ENCODE results near the gene BCL2.

Gene BCL2

DNA sequence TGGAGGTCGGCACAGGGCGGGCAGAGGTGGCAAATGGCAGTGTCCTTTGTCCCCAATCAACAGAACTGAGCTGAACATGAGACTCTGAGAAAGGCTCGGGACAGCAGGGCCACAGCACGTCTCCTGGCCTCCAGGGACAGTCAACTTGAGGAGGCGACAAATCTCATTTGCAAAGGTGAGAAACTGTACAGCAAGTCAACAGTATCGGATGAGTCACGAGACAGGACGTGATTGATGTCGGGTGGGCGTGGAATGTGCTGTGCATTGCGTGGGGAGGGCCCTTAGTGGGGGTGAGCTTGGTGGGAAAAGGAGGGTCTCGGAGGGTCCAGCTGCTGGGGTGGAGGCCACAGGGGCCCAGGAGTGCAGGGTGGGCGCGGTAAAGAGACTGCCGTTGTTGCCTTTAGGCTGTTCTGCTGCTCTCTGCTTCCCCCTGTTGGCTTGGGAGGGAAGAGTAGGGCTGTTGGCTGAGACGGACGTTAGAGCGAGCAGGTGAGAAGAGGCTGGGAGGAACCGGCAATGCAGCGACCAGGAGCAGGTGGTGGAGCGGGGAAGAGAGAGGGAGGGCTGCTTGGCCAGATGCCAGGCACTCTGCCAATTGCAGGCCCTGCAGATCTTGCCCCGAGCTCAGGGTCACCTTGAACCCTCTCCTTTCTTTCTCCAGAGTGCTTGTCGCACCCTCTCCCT, 164.3 kb downstream of the BCL2 start:
- peak; percentile 74 for DNase-seq (ENCODE audit: low read depth)

DNA sequence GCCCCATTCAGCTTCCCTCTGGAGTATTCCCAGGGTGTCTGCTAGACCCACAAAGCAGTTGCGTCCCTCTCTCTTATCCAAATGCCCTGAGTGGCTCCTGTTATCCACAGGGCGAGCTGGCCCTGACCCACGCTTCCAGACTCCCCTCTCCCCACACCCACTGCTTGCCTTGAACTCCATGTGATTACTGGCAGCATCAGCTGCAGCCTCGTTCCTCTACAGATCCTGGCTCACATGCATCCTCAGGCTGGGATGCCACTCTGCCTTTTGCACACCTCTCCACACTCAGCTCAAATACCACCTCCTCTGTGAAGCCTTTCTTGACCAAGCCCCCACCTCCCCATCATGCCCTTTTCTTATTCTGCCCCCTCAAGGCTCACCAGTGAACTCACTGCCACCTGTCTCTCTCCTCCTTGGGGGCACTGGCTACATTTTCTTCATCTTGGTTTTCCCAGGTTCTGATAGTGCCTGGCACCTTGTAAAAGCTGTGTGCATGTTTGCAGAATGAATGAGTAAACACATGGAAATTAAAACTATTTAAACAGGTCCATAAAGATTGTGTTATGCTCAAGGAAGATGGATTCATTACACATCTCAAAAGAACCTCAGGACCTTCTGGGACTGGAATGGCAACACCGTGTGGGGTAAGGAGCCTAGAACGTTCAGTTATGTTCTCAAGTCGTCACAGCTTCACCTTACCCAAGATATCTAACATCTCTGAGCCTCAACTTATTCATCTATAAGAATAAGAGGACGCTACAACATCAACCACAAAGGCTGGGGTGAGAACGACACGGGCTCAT, 165.0 kb downstream of the BCL2 start:
- DNase-seq (ENCODE audit: low read depth), result no peak

DNA sequence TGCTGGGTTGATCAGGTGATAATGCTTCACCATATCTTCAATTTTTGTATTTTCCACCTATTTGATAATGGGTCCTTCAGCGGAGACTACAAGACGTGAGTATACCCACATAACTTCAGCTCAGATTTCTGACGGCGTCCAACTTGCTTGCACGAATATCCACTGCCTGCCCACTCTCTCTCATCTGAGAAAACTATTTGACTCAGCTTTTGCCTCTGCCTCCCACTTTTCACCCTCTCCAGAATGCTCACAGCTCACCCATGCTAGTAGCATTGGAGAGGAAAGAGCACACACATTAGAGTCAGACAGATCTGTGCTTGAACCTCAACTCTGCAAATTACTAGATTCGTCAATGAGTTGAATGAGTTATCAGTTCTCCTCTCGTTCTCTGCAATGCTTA, 166.8 kb downstream of the BCL2 start:
- DNase-seq (ENCODE audit: low read depth), result no peak

DNA sequence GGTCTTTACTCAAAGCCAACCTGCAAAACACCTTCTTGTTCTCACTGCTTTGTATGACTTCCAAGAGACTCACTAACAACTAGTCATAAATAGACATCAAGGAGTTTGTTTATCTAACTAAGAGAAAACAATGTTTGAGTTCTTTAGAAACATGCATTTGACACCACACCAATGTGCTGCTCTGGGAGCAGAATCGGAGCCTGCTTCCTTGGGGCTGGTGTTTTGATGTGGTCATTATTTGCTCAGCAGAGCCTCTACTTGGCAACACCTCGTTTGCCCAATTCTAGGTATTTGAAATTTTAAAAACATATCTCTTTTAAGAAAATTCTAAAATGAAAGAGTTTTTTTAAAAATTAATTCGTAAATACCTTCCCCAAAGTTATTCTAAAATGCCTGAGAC, 167.5 kb downstream of the BCL2 start:
- DNase-seq (ENCODE audit: low read depth), result no peak

DNA sequence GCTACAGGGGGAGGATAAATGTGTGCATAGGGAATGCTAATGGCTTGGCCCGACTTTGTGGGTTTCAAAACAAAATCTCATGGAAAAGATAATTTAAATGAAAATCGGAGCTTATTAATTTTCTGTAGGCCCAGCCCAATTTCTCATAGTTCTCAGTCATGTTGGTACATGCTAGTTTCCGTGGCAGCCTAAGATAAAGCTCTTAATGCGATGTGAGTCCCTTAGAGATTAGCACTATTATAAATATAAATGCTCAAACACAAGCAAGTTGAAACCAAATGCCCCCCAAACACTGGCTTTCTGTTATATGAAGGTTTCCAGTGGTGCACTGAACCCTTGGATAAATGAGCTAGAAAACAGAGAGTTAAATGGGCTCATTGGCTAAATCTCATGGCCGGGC, 168.0 kb downstream of the BCL2 start:
- no peak for DNase-seq (ENCODE audit: low read depth)

DNA sequence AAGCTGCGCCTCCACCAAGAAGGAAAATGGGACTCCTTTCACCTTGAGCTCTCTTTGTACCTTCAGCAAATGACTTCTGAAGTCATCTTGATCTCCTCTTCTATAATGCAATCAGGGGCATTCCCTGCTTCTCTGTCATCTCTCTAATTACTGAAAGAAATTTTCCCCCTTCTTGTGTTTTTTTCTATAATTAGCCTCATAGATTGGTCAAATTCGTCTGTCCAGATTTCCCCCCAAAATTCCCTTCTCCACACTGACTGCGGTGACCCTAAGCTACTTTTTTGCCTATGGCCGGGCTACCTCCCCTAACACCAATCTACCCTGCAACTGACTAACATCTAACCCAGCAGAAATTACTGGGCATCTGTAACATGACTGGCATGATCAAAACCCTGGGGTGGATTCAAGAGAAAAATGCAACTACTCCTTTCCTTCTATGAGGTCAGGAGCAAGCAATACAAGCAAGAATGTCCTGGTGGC, 168.6 kb downstream of the BCL2 start:
- DNase-seq (ENCODE audit: low read depth), result no peak

DNA sequence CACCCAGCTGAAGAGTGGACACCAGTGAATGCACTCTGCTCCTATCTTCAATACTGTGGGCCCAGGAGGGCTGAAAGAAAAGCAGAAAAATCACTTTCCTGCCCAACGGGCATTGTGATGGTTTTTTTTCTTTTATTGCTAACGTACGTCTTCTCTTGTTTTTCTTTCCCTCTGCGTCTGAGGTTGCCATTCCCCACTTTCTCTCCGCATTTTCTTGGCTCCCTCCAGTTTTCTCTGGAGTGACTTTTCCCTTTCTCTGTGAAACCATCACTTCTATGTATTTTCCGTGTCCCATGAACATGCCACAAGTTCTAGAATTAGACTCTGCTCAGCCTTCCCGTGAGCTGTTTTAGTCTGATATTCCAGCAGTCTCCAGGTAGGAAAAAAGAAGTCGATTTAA, 169.2 kb downstream of the BCL2 start:
- DNase-seq (ENCODE audit: low read depth), result no peak

DNA sequence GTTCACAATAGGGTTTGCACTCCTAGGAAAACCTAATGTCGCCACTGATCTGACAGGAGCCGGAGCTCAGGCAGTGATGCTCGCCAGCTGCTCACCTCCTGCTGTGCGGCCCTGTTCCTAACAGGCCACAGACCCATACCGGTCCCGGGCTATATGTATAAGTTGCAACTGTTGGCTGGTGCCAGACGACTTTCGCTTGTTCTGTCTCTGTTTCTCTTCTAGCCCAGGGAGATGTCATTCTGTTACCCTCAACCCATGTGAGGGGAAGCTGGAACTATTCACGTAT, 170.3 kb downstream of the BCL2 start:
- DNase-seq (ENCODE audit: low read depth), result no peak

DNA sequence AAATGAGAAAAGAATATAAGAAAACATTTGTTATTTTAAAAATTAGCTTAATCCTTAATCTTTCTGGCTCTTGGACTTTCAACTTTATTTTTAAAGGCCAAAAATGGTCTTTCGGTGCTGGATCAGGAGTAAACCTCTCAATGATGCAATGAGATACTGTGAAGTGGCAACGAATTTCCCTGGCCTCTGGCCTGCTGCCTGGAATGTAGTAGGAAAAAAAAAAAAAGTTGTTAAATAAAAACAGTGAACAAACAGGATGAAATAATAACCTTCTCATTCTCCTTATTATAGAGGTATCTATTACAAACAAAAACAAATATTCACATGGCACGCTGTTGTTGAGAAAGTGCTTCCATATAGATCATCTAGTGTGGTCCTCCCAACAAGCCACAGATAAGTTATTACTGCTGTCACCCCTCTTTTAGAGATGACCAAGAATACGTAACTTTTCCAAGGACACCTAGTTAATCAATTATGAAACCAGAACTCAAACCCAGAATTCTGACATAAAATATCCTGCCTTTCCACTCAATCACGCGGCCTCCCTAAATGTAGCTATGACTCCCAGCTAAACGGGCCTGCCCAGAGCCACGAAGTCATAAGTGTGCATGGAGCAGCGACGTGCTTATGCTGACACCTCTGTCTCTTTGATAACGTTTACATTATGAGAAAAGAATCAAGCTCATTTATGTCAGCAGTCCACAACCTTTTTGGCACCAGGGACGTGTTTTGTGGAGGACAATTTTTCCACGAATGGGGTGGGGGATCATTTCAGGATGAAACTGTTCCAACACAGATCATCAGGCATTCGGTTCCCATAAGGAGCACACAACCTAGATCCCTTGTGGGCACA, 170.9 kb downstream of the BCL2 start:
- no peak for DNase-seq (ENCODE audit: low read depth)

DNA sequence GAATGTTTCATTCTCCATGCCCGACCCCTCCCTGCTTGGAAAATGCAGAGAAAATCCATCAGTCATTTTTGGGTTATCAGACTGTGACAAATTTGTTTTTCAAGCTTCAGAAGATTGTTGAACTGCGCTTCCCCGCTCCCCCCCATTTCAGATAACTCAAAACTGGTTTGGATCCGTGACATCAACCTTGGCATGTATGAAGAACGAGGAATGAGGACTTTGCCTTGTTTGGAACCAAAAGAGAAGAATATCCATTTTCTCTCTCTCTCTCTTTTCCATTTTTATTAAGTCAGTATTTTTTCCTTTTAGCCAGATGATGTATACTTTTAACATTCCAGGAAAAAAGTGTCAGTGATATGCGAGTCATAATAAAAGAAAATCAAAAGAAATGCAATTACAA, 171.6 kb downstream of the BCL2 start:
- no peak for DNase-seq (ENCODE audit: low read depth)

DNA sequence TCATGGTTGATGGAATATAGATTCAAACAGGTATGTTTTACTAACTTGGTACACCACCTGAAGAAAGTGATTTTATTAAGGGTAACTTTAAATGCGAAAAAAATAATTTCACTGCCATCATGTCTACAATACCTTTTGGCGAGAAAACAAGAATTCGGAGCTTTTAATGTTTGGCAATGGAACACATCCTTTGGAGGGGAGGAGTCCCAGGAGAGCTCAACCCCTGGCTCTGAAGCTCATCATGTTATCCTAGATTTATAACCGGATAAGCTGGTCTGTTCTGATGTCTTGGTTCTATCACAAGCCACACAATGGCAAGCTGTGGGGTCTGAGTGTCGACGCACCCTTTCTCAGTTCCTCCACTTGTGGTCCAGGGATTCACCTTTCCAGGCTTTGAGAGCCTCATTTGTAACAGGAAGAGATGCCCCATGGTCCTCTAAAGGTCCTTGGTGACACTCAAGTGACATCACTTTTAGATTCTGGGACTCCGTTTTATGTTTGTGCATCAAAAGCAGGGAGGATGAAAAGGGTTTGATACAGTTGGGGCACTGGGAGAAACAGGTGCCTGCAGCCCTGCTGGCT, 172.7 kb downstream of the BCL2 start:
- DNase-seq (ENCODE audit: low read depth), result no peak

DNA sequence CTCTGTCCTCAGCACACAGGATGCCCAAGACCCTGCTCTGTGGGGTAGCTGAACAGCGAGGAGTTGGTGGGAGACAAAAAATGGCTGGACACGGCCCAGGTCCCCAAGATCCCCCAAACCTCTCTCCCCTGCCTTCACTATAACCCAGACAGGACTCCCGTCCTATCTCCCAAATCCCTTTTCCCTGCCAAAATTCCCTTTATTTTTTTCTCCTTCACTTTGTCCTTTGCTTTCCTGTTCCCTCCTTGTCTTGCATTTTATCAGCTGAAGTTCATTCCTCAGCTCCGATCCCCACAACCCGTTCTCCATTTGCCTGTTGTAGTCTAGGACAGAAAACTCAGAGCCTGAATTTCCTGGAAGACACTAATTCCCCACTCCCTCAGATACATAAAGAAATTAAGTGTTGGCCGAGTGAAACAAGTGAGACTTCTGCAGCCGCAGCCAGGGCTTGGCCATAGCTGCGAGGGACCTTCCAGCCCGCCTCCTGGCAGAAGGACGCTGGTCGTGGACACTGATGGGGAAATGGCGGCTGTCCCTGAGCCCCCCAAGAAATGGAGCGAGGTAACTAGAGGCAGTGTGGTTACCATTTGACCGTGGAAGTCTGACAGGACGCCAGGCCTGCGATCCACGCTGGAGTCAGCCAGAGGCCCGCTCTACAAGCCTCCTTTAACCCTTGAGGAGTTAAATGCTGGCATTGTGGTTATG, 173.6 kb downstream of the BCL2 start:
- no peak for DNase-seq (ENCODE audit: low read depth)

DNA sequence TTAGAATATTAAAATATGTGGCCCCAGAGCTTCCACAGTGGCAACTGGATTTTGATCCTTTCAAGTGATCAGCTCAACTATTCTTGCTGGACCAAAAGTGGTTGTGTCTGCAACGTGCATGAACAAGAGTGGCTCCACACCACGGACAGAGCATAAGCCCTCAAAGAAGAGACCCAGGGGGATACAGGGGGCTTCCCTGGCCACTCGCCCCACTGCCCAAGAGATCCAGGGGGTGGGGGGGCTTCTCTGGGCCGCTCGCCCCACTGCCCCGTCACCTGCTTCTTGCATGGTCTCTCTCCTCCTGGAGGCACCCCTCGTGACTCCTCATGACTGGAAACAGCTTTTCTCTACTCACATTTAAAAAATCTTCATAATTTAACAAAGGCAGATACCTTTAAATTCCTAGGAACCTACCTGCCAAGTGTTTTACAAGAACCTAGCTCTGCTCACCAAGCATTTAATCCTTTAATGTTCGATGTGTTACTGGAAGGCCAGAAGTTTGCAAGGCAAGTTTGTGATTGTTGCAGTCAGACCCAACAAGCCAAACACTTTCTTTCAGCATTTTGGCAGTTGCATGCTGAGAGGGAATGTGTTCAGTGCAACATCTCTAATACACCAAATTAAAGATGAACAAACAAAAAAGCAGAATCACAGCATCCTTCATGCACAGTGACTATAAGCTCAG, 174.3 kb downstream of the BCL2 start:
- DNase-seq (ENCODE audit: low read depth), result no peak

DNA sequence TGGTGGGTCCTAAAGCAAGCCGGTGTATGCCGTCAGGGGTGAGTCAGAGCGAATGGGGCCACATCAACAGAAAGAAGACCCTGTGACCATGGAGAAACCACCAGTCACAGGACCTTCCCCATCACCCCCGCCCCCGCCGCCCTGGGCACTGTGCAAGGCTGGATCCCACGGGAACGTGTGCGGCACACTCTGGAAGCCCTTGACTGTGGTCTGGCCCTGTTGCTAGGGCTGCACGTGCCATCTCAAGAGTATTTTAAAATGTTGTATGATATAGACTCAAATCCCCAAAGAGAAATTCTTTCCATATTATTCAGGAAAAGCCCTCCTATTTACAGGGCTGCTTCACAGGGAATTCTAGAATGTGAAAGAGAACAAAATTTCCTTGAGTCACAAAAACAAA, 174.8 kb downstream of the BCL2 start:
- DNase-seq (ENCODE audit: low read depth), result no peak

DNA sequence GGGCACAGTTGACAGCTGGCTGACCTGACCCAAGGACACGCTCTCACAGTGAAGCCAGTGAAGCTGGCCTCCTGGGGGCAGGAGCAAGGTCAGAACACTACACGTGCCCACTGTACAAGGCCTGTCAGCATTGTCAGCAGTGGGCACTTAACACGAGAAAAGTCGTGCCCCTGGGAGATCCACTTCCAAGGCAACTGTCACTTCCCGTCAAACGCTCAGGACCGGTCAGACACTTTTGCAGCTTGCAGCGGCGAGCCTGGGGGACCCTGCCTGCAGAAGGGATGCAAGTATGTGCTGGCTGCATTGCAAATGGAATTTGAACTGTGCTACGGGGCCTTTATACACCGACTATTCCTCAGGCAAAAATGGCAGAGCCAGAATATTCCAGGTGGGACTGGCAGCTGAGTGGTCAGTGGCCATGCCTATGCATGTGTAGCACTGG, 176.2 kb downstream of the BCL2 start:
- DNase-seq (ENCODE audit: low read depth), result no peak

DNA sequence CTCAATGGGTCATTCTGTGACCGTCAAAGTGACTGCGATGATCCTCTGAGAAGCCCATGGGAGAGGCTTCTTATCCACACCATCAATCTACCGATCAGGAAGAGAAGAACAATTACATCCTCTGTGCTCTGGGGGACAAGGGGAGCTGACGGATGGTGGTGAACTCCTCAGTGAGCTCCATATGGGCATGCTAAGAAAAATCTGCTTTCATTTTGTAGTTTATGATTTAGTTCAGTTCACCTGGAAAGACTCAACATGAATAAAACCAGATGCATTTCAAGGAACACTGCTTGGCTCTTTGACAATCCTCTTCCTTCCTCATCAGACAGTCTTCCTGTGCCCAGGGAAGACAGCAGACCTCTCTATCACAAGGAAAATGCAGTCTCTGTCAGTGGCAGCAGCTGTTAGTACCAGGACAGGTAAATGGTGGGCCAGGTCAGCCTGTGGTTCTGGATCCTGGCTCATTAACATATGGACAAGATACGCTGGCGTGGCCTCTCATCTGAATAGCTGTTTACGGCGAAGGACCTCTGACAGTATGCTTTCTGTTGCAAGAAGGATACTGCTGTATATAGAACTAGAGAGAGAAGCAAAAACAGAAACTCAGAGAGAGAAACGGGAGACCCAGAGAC, 176.9 kb downstream of the BCL2 start:
- no peak for DNase-seq (ENCODE audit: low read depth)

DNA sequence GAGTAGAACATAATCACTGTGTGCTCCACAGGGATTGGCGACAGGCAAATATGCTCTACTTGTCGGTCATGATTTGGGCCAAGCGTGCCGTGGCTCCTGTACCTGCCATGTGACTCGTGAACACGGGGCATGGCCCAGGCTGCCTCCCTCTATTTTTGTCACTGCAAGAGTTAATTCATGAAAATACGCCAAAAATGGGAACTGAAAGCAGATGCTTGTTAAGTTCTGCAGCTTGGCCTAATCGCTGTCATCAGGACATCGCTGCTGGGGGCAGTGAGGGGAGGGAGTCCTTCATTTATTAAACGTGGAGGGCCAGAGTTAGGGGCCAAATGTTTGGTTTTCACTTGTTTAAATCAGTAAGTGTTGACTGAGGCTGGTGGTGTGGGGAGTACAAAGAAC, 177.8 kb downstream of the BCL2 start:
- no peak for DNase-seq (ENCODE audit: low read depth)

DNA sequence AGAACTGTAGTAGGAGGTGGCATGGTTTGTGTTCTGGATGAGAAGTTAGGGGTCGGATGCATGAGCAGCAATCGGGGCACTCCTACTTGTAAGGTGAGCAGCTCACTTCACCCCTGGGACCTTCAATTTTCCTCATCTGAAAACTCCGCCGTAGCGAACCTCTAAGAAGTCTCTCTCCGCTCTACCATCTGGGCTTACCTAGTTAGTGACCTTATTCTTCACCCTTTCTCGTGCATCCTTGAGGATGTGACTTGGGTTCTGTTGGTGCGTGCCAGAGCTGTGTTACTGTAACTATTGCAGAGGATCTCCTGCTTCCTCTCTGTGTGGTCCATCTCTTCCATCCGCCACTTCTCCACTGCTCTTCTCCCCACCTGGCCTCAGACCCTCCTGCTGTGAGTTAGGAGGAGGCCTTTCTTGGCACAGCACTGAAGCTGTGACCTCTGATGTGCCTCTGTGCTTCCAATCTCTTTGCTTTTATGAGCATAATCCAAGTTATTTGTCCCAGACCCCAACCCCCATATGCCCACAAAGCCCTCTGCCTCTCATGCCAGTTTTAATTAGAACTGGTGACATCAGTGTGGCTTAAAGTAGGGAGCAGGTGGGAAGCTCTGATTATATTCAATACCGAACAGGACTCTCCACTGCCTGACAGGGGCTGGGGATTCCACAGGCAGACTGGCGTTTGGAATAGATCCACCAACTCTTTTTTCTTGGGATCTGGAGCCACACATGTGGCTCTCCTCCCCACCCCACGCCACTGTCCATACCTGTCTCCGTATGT, 178.4 kb downstream of the BCL2 start:
- DNase-seq (ENCODE audit: low read depth), result no peak

DNA sequence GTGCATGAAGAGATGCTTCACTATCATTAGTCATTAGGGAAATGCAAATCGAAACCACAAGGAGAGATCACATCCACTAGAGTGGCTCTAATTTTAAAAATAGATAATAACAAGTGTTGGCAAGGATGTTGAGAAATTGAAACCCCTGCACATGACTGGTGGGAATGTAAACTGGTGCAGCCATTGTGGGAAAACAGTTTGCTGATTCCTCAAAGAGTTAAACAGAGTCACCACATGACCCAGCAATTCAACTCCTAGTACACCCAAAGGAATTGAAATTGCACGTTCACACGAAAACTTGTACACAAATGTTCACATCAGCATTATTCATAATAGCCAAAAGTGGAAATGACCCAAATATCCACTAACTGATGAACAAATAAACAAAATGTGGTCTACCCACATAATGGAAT, 179.5 kb downstream of the BCL2 start:
- DNase-seq (ENCODE audit: low read depth), result no peak
